ENCODE results near the gene PLPP4.

DNA sequence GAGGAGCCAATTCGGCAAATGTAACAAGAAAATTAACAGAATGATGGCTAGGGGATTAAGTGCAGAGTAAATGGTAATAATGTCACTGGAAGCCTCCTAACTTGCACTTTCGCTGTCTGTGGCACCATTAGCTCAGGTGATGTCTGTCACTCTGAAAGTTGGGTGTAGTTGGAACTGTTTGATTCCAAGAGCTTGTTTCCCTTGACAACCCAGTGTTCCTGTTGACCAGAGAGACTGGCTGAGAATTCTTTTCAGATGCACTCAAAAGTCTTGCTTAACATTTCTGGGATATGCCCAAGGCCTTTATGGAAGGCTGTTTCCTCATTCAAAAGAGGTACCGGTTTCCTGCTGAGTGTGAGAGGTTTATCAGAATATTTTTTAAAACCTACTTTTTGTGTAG is 49.6 kb downstream of the PLPP4 start:
- TF ChIP-seq, protein P1, sequence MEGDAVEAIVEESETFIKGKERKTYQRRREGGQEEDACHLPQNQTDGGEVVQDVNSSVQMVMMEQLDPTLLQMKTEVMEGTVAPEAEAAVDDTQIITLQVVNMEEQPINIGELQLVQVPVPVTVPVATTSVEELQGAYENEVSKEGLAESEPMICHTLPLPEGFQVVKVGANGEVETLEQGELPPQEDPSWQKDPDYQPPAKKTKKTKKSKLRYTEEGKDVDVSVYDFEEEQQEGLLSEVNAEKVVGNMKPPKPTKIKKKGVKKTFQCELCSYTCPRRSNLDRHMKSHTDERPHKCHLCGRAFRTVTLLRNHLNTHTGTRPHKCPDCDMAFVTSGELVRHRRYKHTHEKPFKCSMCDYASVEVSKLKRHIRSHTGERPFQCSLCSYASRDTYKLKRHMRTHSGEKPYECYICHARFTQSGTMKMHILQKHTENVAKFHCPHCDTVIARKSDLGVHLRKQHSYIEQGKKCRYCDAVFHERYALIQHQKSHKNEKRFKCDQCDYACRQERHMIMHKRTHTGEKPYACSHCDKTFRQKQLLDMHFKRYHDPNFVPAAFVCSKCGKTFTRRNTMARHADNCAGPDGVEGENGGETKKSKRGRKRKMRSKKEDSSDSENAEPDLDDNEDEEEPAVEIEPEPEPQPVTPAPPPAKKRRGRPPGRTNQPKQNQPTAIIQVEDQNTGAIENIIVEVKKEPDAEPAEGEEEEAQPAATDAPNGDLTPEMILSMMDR (IDR thresholded peaks at IDR 0.05) = no peak
- no peak for TF ChIP-seq POLR2A (IDR thresholded peaks at IDR 0.05)
- no peak for TF ChIP-seq EP300 (IDR thresholded peaks at IDR 0.05)

Measured in ovary (tissue), 3 donors.